Measurements from ENCODE around the gene TRIO.
"Not testable (repeated sequence)": the region's sequence is repeated elsewhere in the genome, so short reads cannot be mapped to it uniquely, and the experiment has no call there.

TRIO gene

GRCh38 chr5:14551211-14551610, 408.1 kb downstream of the TRIO start:
- WGBS (ENCODE audit: extremely low coverage, insufficient coverage, low lambda C conversion rate), result no CpG with 5 or more reads among the region's 3 CpGs
- no peak overlapping the region for H3K4me2 ChIP-seq (ENCODE audit: low read length)
- no peak overlapping the region for H4K8ac ChIP-seq (ENCODE audit: low read depth, low read length)
- DNase-seq, result no peak
- no peak overlapping the region for H2BK5ac ChIP-seq (ENCODE audit: low read length)
- no peaks in the 10 kb centered on the region for H3K36me3 ChIP-seq (ENCODE audit: control insufficient read depth, insufficient read depth, low read length)
- no peak overlapping the region for H3K27ac ChIP-seq (ENCODE audit: low read depth, low read length)
- no peak overlapping the region for H3K4ac ChIP-seq (ENCODE audit: low read depth, low read length)
- no peaks in the 10 kb centered on the region for H3K79me2 ChIP-seq (ENCODE audit: control insufficient read depth, insufficient read depth, low read length)
- H3K4me1 ChIP-seq (ENCODE audit: control insufficient read depth, low read depth, low read length), result no peaks in the 10 kb centered on the region
- no peaks in the 10 kb centered on the region for H3K27me3 ChIP-seq (ENCODE audit: insufficient read depth, low read length, poor library complexity)
- H2BK15ac ChIP-seq (replicated peaks; ENCODE audit: low read depth), result no peak overlapping the region
- H3K4me3 ChIP-seq (ENCODE audit: low read length), result no peak overlapping the region
- no peak overlapping the region for H3K18ac ChIP-seq (ENCODE audit: low read length)
- H3K56ac ChIP-seq (ENCODE audit: low read length), result no peak overlapping the region
- H2AK5ac ChIP-seq (ENCODE audit: low read length), result no peak overlapping the region
- H3K79me1 ChIP-seq (ENCODE audit: low read length), result no peaks in the 10 kb centered on the region
- no peak overlapping the region for H2BK120ac ChIP-seq (ENCODE audit: low read depth, low read length)
- H3K23ac ChIP-seq (ENCODE audit: low read length), result no peak overlapping the region
- no peak overlapping the region for H3K9ac ChIP-seq (ENCODE audit: low read length)
- H4K5ac ChIP-seq (ENCODE audit: low read length), result no peak overlapping the region

DNA sequence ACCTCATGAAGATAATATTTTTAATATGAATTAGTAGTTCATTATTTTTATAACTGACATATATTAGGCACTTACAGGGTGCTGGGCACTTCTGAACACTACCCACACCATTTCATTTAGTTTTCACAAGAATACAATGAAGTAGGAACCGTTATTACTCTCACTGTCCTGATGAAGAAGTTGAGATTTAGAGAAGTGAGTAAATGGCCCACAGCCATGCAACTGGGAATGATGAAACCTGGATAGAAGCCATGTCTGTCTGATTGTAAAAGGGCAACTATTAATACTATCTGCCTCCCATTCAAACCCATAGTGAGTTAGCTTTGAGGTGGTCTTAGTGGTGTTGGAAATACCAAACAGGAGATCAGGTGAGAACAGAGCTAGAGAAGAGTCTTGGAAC, 408.9 kb downstream of the TRIO start:
- Histone ChIP-seq H4K8ac (ENCODE audit: low read depth, low read length) (no peak overlapping the region), H3K4me1 (ENCODE audit: control insufficient read depth, low read depth, low read length) (no peaks in the 10 kb centered on the region), H2BK5ac (ENCODE audit: low read length) (no peak overlapping the region), H2AK5ac (ENCODE audit: low read length) (no peak overlapping the region), H3K79me2 (ENCODE audit: control insufficient read depth, insufficient read depth, low read length) (no peaks in the 10 kb centered on the region), H3K18ac (ENCODE audit: low read length) (no peak overlapping the region), H3K36me3 (ENCODE audit: control insufficient read depth, insufficient read depth, low read length) (no peaks in the 10 kb centered on the region), H2BK120ac (ENCODE audit: low read depth, low read length) (no peak overlapping the region), H3K79me1 (ENCODE audit: low read length) (no peaks in the 10 kb centered on the region), H3K23ac (ENCODE audit: low read length) (no peak overlapping the region), H3K4me3 (ENCODE audit: low read length) (no peak overlapping the region), H3K27ac (ENCODE audit: low read depth, low read length) (no peak overlapping the region), H4K5ac (ENCODE audit: low read length) (no peak overlapping the region), H3K4me2 (ENCODE audit: low read length) (no peak overlapping the region), H3K4ac (ENCODE audit: low read depth, low read length) (no peak overlapping the region), H3K27me3 (ENCODE audit: insufficient read depth, low read length, poor library complexity) (no peaks in the 10 kb centered on the region), H3K9ac (ENCODE audit: low read length) (no peak overlapping the region), H2BK15ac (replicated peaks; ENCODE audit: low read depth) (no peak overlapping the region), H3K56ac (ENCODE audit: low read length) (no peak overlapping the region)
- no peak for DNase-seq
- WGBS (ENCODE audit: extremely low coverage, insufficient coverage, low lambda C conversion rate), result no CpG with 5 or more reads among the region's 1 CpG

DNA sequence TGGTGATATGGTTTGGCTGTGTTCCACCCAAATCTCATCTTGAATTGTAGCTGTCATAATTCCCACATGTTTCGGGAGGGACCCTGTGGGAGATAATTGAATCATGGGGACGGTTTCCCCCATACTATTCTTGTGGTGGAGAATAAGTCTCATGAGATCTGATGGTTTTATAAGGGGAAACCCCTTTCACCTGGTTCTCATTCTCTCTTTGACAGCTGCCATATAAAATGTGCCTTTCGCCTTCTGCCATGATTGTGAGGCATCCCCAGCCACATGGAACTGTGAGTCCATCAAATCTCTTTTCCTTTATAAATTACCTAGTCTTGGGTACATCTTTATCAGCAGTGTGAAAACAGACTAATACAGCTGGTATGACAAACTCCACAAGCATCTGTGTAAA, 411.1 kb downstream of the TRIO start:
- no CpG with 5 or more reads among the region's 3 CpGs for WGBS (ENCODE audit: extremely low coverage, insufficient coverage, low lambda C conversion rate)
- not testable (repeated sequence) for H3K4me1 ChIP-seq (ENCODE audit: control insufficient read depth, low read depth, low read length)

GRCh38 chr5:14556015-14556414, 412.9 kb downstream of the TRIO start:
- Histone ChIP-seq H3K23ac (ENCODE audit: low read length) (no peak overlapping the region), H4K5ac (ENCODE audit: low read length) (no peak overlapping the region), H3K79me2 (ENCODE audit: control insufficient read depth, insufficient read depth, low read length) (no peaks in the 10 kb centered on the region), H3K4me1 (ENCODE audit: control insufficient read depth, low read depth, low read length) (no peaks in the 10 kb centered on the region), H3K4me3 (ENCODE audit: low read length) (no peak overlapping the region), H3K4ac (ENCODE audit: low read depth, low read length) (no peak overlapping the region), H2AK5ac (ENCODE audit: low read length) (no peak overlapping the region), H3K27me3 (ENCODE audit: insufficient read depth, low read length, poor library complexity) (no peaks in the 10 kb centered on the region), H3K56ac (ENCODE audit: low read length) (no peak overlapping the region), H4K8ac (ENCODE audit: low read depth, low read length) (no peak overlapping the region), H2BK15ac (replicated peaks; ENCODE audit: low read depth) (no peak overlapping the region), H2BK5ac (ENCODE audit: low read length) (no peak overlapping the region), H3K79me1 (ENCODE audit: low read length) (no peaks in the 10 kb centered on the region), H3K9ac (ENCODE audit: low read length) (no peak overlapping the region), H3K36me3 (ENCODE audit: control insufficient read depth, insufficient read depth, low read length) (no peaks in the 10 kb centered on the region), H3K27ac (ENCODE audit: low read depth, low read length) (no peak overlapping the region), H2BK120ac (ENCODE audit: low read depth, low read length) (no peak overlapping the region), H3K18ac (ENCODE audit: low read length) (no peak overlapping the region), H3K4me2 (ENCODE audit: low read length) (no peak overlapping the region)
- no CpG with 5 or more reads among the region's 2 CpGs for WGBS (ENCODE audit: extremely low coverage, insufficient coverage, low lambda C conversion rate)
- no peak for DNase-seq

More for the DNA sequence above, 411.1 kb downstream of the TRIO start:
- DNase-seq; H2AK5ac ChIP-seq (ENCODE audit: low read length); H3K27ac ChIP-seq (ENCODE audit: low read depth, low read length); H3K79me2 ChIP-seq (ENCODE audit: control insufficient read depth, insufficient read depth, low read length); H3K27me3 ChIP-seq (ENCODE audit: insufficient read depth, low read length, poor library complexity); H3K56ac ChIP-seq (ENCODE audit: low read length); H2BK5ac ChIP-seq (ENCODE audit: low read length); H4K5ac ChIP-seq (ENCODE audit: low read length); H3K18ac ChIP-seq (ENCODE audit: low read length); H3K4ac ChIP-seq (ENCODE audit: low read depth, low read length); H3K79me1 ChIP-seq (ENCODE audit: low read length); H3K4me2 ChIP-seq (ENCODE audit: low read length); H3K4me3 ChIP-seq (ENCODE audit: low read length); H4K8ac ChIP-seq (ENCODE audit: low read depth, low read length); H3K36me3 ChIP-seq (ENCODE audit: control insufficient read depth, insufficient read depth, low read length); H3K23ac ChIP-seq (ENCODE audit: low read length); H3K9ac ChIP-seq (ENCODE audit: low read length); H2BK15ac ChIP-seq (replicated peaks; ENCODE audit: low read depth); H2BK120ac ChIP-seq (ENCODE audit: low read depth, low read length): not testable (repeated sequence)

DNA sequence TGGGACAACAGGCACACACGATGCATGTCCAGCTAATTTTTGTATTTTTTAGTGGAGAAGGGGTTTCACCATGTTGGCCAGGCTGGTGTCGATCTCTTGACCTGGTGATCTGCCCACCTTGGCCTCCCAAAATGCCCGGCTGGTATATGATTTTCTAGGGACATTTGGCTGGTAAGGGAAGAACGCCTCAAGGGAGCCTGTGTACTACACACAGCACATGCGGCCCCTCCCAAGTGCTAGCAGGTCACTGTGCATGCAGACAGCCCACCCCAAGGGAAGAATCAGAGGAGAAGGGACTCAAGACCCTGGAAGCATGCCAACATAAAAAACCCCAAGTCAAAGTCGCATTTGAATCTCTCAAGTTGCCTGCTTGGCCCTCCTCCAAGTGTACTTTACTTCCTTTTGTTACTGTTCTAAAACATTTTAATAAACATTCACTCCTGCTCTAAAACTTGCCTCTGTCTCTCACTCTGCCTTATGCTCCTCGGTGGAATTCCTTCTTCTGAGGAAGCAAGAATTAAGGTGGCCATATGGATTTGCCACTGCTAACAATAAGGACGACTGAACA, 414.1 kb downstream of the TRIO start:
- no peak overlapping the region for H3K9ac ChIP-seq (ENCODE audit: low read length)
- no peak overlapping the region for H4K5ac ChIP-seq (ENCODE audit: low read length)
- H3K18ac ChIP-seq (ENCODE audit: low read length), result no peak overlapping the region
- no peak for DNase-seq
- no peak overlapping the region for H2BK5ac ChIP-seq (ENCODE audit: low read length)
- H3K23ac ChIP-seq (ENCODE audit: low read length), result no peak overlapping the region
- no peak overlapping the region for H3K4me3 ChIP-seq (ENCODE audit: low read length)
- no peaks in the 10 kb centered on the region for H3K79me2 ChIP-seq (ENCODE audit: control insufficient read depth, insufficient read depth, low read length)
- WGBS (ENCODE audit: extremely low coverage, insufficient coverage, low lambda C conversion rate), result no CpG with 5 or more reads among the region's 8 CpGs
- no peak overlapping the region for H2BK15ac ChIP-seq (replicated peaks; ENCODE audit: low read depth)
- no peak overlapping the region for H3K27ac ChIP-seq (ENCODE audit: low read depth, low read length)
- no peaks in the 10 kb centered on the region for H3K79me1 ChIP-seq (ENCODE audit: low read length)
- H3K56ac ChIP-seq (ENCODE audit: low read length), result no peak overlapping the region
- H3K36me3 ChIP-seq (ENCODE audit: control insufficient read depth, insufficient read depth, low read length), result no peaks in the 10 kb centered on the region
- H2BK120ac ChIP-seq (ENCODE audit: low read depth, low read length), result no peak overlapping the region
- H2AK5ac ChIP-seq (ENCODE audit: low read length), result no peak overlapping the region
- H3K4me2 ChIP-seq (ENCODE audit: low read length), result no peak overlapping the region
- no peaks in the 10 kb centered on the region for H3K27me3 ChIP-seq (ENCODE audit: insufficient read depth, low read length, poor library complexity)
- H4K8ac ChIP-seq (ENCODE audit: low read depth, low read length), result no peak overlapping the region
- no peak overlapping the region for H3K4ac ChIP-seq (ENCODE audit: low read depth, low read length)
- H3K4me1 ChIP-seq (ENCODE audit: control insufficient read depth, low read depth, low read length), result no peaks in the 10 kb centered on the region

- no peak overlapping the region for H2BK5ac ChIP-seq (ENCODE audit: low read length)
- no CpG with 5 or more reads among the region's 8 CpGs for WGBS (ENCODE audit: extremely low coverage, insufficient coverage, low lambda C conversion rate)
Measured at GRCh38 chr5:14557791-14558415, 414.8 kb downstream of the TRIO start.

More at GRCh38 chr5:14557791-14558415, 414.8 kb downstream of the TRIO start:
- Histone ChIP-seq H4K5ac (ENCODE audit: low read length) (no peak overlapping the region), H3K27me3 (ENCODE audit: insufficient read depth, low read length, poor library complexity) (no peaks in the 10 kb centered on the region), H4K8ac (ENCODE audit: low read depth, low read length) (no peak overlapping the region), H3K18ac (ENCODE audit: low read length) (no peak overlapping the region), H3K27ac (ENCODE audit: low read depth, low read length) (no peak overlapping the region), H3K4me3 (ENCODE audit: low read length) (no peak overlapping the region), H3K4me1 (ENCODE audit: control insufficient read depth, low read depth, low read length) (no peaks in the 10 kb centered on the region), H3K23ac (ENCODE audit: low read length) (no peak overlapping the region), H3K56ac (ENCODE audit: low read length) (no peak overlapping the region), H3K4me2 (ENCODE audit: low read length) (no peak overlapping the region), H3K9ac (ENCODE audit: low read length) (no peak overlapping the region), H2AK5ac (ENCODE audit: low read length) (no peak overlapping the region), H3K4ac (ENCODE audit: low read depth, low read length) (no peak overlapping the region), H2BK120ac (ENCODE audit: low read depth, low read length) (no peak overlapping the region), H3K79me1 (ENCODE audit: low read length) (no peaks in the 10 kb centered on the region), H3K79me2 (ENCODE audit: control insufficient read depth, insufficient read depth, low read length) (no peaks in the 10 kb centered on the region), H2BK15ac (replicated peaks; ENCODE audit: low read depth) (no peak overlapping the region), H3K36me3 (ENCODE audit: control insufficient read depth, insufficient read depth, low read length) (no peaks in the 10 kb centered on the region)
- no peak for DNase-seq
